ENCODE data around the gene NHSL1.

- TF ChIP-seq CTCF (IDR thresholded peaks at IDR 0.05; ENCODE audit: insufficient read depth, low read depth, low read length) = no peak
- TF ChIP-seq EZH2 (IDR thresholded peaks at IDR 0.05; ENCODE audit: insufficient read depth, low read length) = no peak
Measured at GRCh38 chr6:138493413-138493812, 5.9 kb downstream of the NHSL1 start.

Measured in astrocyte (in vitro differentiated cells and primary cell).